GM21381 (cell line): ENCODE data around the gene SPINT3.
A peak's percentile ranks its signal among the peaks of the same experiment; 100 is the strongest.
"Not testable (repeated sequence)": the region's sequence is repeated elsewhere in the genome, so short reads cannot be mapped to it uniquely, and the experiment has no call there.

Experiments used
- ATAC-seq: cut with Tn5 transposase; IDR thresholded peaks from one replicate; pipeline ENCODE4 v1.9.1; 2021; ENCODE audit warnings: mild to moderate bottlenecking, moderate library complexity; ENCODE audit not compliant: unreplicated experiment

SPINT3 gene

GRCh38 chr20:45503403-45503802 lies 12.0 kb downstream of the SPINT3 start:
- ATAC-seq, result no peak

DNA sequence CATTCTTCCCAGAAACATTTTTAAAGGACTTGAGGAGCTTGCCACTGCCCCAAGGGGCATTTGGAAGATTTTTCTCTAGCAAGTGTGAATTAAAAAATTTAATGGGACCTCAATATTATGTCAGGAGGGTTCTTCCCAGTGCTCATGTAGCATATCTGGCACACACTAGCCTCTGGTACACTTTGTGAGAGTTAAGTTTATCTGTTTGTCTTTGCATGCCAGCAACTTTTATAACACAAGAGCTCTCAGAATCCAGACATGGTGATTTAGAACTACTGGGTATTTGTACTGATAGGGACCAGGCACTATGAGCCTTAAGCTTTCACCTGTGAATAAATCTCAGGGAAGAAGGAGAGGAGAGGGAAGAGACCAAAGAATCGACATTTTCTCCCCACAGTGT lies 12.9 kb downstream of the SPINT3 start:
- no peak for ATAC-seq

- ATAC-seq, result no peak
Observed at GRCh38 chr20:45501600-45501999, 13.8 kb downstream of the SPINT3 start.

GRCh38 chr20:45500022-45500421 lies 15.4 kb downstream of the SPINT3 start:
- ATAC-seq, result no peak

- ATAC-seq, result no peak
Observed at GRCh38 chr20:45497971-45498494, 17.4 kb downstream of the SPINT3 start.

- no peak for ATAC-seq
Observed at GRCh38 chr20:45496166-45496565, 19.3 kb downstream of the SPINT3 start.

- ATAC-seq, result no peak
Observed at GRCh38 chr20:45495501-45495941, 19.9 kb downstream of the SPINT3 start.

GRCh38 chr20:45489083-45489531 lies 26.3 kb downstream of the SPINT3 start:
- ATAC-seq, result no peak

DNA sequence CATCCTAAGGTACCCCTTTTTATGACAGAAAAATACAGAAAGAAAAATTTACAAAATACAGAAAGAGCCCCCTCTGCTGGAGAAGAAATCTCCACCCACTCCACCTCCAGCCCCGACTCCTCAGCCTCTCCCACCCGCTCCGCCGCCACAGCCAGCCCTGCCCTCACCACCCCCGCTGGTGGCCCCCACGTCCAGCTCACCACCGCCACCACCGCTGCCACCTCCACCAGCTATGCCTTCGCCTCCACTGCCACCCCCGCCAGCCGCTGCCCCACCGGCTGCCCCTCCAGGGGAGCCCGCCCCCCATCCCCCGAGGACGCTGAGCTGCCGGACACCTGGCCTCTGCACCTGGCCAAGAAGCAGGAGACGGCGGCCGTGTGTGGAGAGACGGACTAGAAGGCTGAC lies 28.2 kb downstream of the SPINT3 start:
- no peak for ATAC-seq

DNA sequence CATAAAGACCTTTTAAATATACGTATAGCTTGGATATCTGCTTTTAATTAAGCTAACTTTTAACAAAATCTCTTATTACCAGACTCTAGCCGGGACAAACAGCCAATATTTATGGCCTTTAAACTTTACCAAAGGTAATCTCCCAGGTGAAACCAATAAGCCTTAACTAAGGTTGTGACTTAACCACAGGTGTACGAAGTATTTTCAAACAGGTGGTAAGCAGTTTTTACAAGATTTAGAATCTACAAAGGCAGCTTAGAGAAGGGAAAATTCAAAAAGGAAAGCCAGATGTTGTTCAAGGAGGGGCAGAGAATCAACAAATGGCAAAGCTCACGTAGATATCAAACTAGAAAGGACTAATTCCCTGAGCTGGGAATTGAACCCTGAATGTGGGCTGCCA lies 30.0 kb downstream of the SPINT3 start:
- no peak for ATAC-seq

- no peak for ATAC-seq
Observed at GRCh38 chr20:45484676-45485075, 30.7 kb downstream of the SPINT3 start.

- ATAC-seq, result no peak
Observed at GRCh38 chr20:45479822-45480221, 35.6 kb downstream of the SPINT3 start.

GRCh38 chr20:45477530-45478148 lies 37.8 kb downstream of the SPINT3 start:
- not testable (repeated sequence) for ATAC-seq

DNA sequence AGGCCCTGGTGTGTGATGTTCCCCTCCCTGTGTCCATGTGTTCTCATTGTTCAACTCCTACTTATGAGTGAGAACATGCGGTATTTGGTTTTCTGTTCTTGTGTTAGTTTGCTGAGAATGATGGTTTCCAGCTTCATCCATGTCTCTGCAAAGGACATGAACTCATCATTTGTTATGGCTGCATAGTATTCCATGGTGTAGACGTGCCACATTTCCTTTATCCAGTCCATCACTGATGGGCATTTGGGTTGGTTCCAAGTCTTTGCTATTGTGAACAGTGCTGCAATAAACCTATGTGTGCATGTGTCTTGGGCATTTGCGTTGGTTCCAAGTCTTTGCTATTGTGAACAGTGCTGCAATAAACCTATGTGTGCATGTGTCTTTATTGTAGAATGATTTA lies 43.1 kb downstream of the SPINT3 start:
- ATAC-seq, result not testable (repeated sequence)

GRCh38 chr20:45470937-45471336 lies 44.5 kb downstream of the SPINT3 start:
- ATAC-seq, result peak; percentile 5

DNA sequence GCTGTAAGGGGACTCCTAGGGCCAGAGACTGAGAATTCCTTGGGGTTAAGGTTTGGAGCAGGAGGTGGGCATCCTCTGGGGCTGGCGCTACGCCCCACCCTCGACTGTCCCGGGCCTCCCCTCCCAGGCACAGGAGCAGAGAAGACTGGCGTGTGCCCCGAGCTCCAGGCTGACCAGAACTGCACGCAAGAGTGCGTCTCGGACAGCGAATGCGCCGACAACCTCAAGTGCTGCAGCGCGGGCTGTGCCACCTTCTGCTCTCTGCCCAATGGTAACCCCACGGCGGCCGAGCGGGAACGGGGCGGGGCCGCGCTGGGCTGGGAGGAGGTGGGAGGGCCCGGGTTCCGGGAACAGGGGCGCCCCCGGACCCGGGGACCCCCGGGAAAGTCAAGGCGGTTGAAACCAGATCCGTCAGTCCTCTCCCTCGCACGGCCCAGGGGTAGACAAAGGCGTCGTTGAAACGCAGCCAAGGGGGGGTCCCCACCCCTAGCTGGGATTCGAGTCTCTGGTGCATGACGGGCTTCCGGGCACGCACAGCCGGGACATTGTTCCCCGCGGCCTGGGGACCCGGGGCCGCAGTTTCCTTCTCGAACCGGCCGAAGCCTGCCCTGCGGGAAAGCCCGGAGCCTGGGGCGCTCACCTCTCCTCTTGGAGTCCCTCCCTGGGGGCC lies 45.0 kb downstream of the SPINT3 start:
- ATAC-seq, result peak; percentile 67

- no peak for ATAC-seq
Observed at GRCh38 chr20:45469336-45470261, 45.8 kb downstream of the SPINT3 start, which contains the start of gene WFDC2. Gene WFDC2, plus strand, starts transcription at chr20:45469753. Its CDS starts 29 bp downstream, at chr20:45469782.

GRCh38 chr20:45467861-45468260 lies 47.6 kb downstream of the SPINT3 start:
- ATAC-seq, result no peak

DNA sequence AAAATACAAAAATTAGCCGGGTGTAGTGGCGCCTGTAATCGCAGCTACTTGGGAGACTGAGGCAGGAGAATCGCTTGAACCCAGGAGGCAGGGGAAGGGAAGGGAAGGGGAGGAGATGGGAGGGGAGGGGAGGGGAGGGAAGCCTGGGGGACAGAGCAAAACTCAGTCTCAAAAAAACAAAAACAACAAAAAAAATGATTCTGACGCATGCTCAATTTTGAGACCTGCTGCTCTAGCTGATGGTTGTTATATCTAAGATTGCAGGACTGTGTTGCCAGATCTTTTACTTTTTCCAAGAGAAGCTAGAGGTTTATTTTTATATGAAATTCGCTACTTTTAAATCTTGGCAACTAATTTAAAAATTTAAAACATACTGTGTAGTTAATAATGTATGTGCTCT lies 48.2 kb downstream of the SPINT3 start:
- no peak for ATAC-seq

GRCh38 chr20:45465491-45466266 lies 49.7 kb downstream of the SPINT3 start:
- no peak for ATAC-seq
